GM10266 (cell line): ENCODE measurements around the gene CELF2.

ENCODE experiments used
- DNase-seq: peaks from one replicate; pipeline ENCODE4 v3.0.0; 2012; ENCODE audit errors: extremely low spot score
- CTCF ChIP-seq: IDR thresholded peaks from 2 replicates; pipeline ENCODE4 v1.5.1; 2012; ENCODE audit warnings: mild to moderate bottlenecking, low read depth; ENCODE audit not compliant: control insufficient read depth, insufficient read depth; ENCODE audit errors: missing control alignments

Gene CELF2

GRCh38 chr10:11145495-11145855 is 127.8 kb downstream of the CELF2 start:
- no peak for TF ChIP-seq CTCF
- DNase-seq = no peak

- DNase-seq = no peak
- no peak for TF ChIP-seq CTCF
Measured at GRCh38 chr10:11146402-11147171, 128.9 kb downstream of the CELF2 start.

GRCh38 chr10:11147722-11148121 is 130.1 kb downstream of the CELF2 start:
- TF ChIP-seq CTCF = no peak
- no peak for DNase-seq

- DNase-seq = no peak
- TF ChIP-seq CTCF = no peak
Measured at GRCh38 chr10:11148142-11149028, 130.7 kb downstream of the CELF2 start.

- DNase-seq = no peak
- TF ChIP-seq CTCF = no peak
Measured at GRCh38 chr10:11149807-11150141, 132.1 kb downstream of the CELF2 start.

- TF ChIP-seq CTCF = no peak
- DNase-seq = no peak
Measured at GRCh38 chr10:11150231-11150731, 132.6 kb downstream of the CELF2 start.
